ENCODE data around the gene VAV1. TPM values are rescaled to one million over a fixed set of nuclear protein-coding genes. Genes with fewer than 3 reads are reported as not detected.

The VAV1 gene
- total and polyA plus RNA-seq, 2 of the 13 experiments (the other 11 are each of a cell fraction or from before 2014, with no cell fraction given), result not detected

GRCh38 chr19:6735181-6735911 lies 37.2 kb upstream of the VAV1 start:
- POLR2A ChIA-PET, result interaction anchor here (1.3 to 5.4 kb wide), 3 partner anchors 12 to 40 kb away, joined by 4 to 278 read pairs (median 17); partner anchors contain the start of gene C3
- H3K27ac ChIP-seq (ENCODE audit: extremely low read length, insufficient read depth, low read length), result peak overlapping the region; percentile 89
- H3K9ac ChIP-seq (ENCODE audit: insufficient read depth, low read depth, low read length), result peak overlapping the region; percentile 90

GRCh38 chr19:6736169-6736916 lies 36.2 kb upstream of the VAV1 start:
- H3K4me1 ChIP-seq (ENCODE audit: insufficient read depth, low read length), result peaks cover 46% of the 10 kb centered on the region
- H3K9ac ChIP-seq (ENCODE audit: insufficient read depth, low read depth, low read length), result peak overlapping the region; percentile 90
- H3K27me3 ChIP-seq (ENCODE audit: control insufficient read depth in 1 of 2, insufficient read depth in 2 of 2, low read length in 2 of 2), result no peaks in the 10 kb centered on the region; a peak in 1 of 5 replicates
- peak; percentile 71 for FAIRE-seq
- ChIA-PET CTCF (ENCODE audit: low intra/inter-chr PET ratio, low total read pairs) (interaction anchor here (3.1 to 3.4 kb wide), 2 partner anchors 33 to 127 kb away, joined by 17 to 31 read pairs; no protein-coding TSS in a partner anchor), POLR2A (interaction anchor here (0.6 to 5.4 kb wide), 9 partner anchors 8 to 143 kb away, joined by 3 to 278 read pairs (median 4); partner anchors contain the start of gene C3)
- H3K36me3 ChIP-seq (replicated peaks in 1 of 2; ENCODE audit: control insufficient read depth in 1 of 2, insufficient read depth in 2 of 2, low read length in 2 of 2), result peaks cover 0 to 2% of the 10 kb centered on the region in 2 experiments; a peak in 2 of 5 replicates
- peak overlapping the region; percentile 81 to 90 (median 87) for H3K4me3 ChIP-seq (replicated peaks in 1 of 3; ENCODE audit: insufficient read depth in 1 of 3, low read depth in 2 of 3, low read length in 3 of 3)
- H2AFZ ChIP-seq (ENCODE audit: low read length), result no peak overlapping the region
- peaks cover 5% of the 10 kb centered on the region; the same call in 1 of the 2 replicates for H4K20me1 ChIP-seq (ENCODE audit: insufficient read depth, low read length)
- WGBS (ENCODE audit: low lambda C conversion rate), result 37% methylated on average over 15 of the region's 25 CpGs
- DNase-seq (ENCODE audit: low spot score), result peak; percentile 81
- intact Hi-C loops (cut with micrococcal nuclease; ENCODE audit: unreplicated experiment) (loop anchor here (2.0 to 10.0 kb wide), 2 partner anchors 16 to 1138 kb away; partner anchors contain the start of genes C3 and PRR36), in situ Hi-C loops (cut with HindIII; ENCODE audit: extremely low pct_ligation_motif_present, low pct_unique_long_range_greater_than_20kb) (loop anchor here (5.0 kb wide), 1 partner anchor 126 kb away; no protein-coding TSS in a partner anchor)
- no TSS peak for BruUV-seq (replicated peaks)
- peak overlapping the region; percentile 89 for H3K27ac ChIP-seq (ENCODE audit: extremely low read length, insufficient read depth, low read length)
- peak overlapping the region; percentile 87 for H3K4me2 ChIP-seq (ENCODE audit: low read depth, low read length)
- H3K79me2 ChIP-seq (ENCODE audit: insufficient read depth, low read length), result peaks cover 27% of the 10 kb centered on the region
- H3K9me3 ChIP-seq (ENCODE audit: low read length), result no peaks in the 10 kb centered on the region
- ATAC-seq, result peak; percentile 47
- TF ChIP-seq ZFYVE20 (CRISPR knock-in tag; IDR thresholded peaks at IDR 0.05; ENCODE audit: borderline replicate concordance, low read depth), result no peak
- TF ChIP-seq JUNB (CRISPR knock-in tag; IDR thresholded peaks at IDR 0.05; ENCODE audit: borderline replicate concordance), result no peak
- TF ChIP-seq ERF (CRISPR knock-in tag; IDR thresholded peaks at IDR 0.05), result peak; percentile 43; the same call in 1 of the 2 replicates
- TF ChIP-seq, protein P1, sequence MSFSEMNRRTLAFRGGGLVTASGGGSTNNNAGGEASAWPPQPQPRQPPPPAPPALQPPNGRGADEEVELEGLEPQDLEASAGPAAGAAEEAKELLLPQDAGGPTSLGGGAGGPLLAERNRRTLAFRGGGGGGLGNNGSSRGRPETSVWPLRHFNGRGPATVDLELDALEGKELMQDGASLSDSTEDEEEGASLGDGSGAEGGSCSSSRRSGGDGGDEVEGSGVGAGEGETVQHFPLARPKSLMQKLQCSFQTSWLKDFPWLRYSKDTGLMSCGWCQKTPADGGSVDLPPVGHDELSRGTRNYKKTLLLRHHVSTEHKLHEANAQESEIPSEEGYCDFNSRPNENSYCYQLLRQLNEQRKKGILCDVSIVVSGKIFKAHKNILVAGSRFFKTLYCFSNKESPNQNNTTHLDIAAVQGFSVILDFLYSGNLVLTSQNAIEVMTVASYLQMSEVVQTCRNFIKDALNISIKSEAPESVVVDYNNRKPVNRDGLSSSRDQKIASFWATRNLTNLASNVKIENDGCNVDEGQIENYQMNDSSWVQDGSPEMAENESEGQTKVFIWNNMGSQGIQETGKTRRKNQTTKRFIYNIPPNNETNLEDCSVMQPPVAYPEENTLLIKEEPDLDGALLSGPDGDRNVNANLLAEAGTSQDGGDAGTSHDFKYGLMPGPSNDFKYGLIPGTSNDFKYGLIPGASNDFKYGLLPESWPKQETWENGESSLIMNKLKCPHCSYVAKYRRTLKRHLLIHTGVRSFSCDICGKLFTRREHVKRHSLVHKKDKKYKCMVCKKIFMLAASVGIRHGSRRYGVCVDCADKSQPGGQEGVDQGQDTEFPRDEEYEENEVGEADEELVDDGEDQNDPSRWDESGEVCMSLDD (CRISPR knock-in tag; IDR thresholded peaks at IDR 0.05; ENCODE audit: borderline replicate concordance), result no peak; the same call in 1 of the 2 replicates
- TF ChIP-seq PLSCR1 (CRISPR knock-in tag; IDR thresholded peaks at IDR 0.05; ENCODE audit: borderline replicate concordance), result no peak

More at GRCh38 chr19:6735181-6735911, 37.2 kb upstream of the VAV1 start:
- Histone ChIP-seq H3K4me1 (ENCODE audit: insufficient read depth, low read length) (peaks cover 42% of the 10 kb centered on the region), H3K36me3 (replicated peaks in 1 of 2; ENCODE audit: control insufficient read depth in 1 of 2, insufficient read depth in 2 of 2, low read length in 2 of 2) (peaks cover 0 to 2% of the 10 kb centered on the region in 2 experiments; a peak in 2 of 5 replicates), H2AFZ (ENCODE audit: low read length) (no peak overlapping the region), H3K4me2 (ENCODE audit: low read depth, low read length) (peak overlapping the region; percentile 87), H3K4me3 (replicated peaks in 1 of 3; ENCODE audit: insufficient read depth in 1 of 3, low read depth in 2 of 3, low read length in 3 of 3) (peak overlapping the region in 2 of 3 experiments; percentile 81 to 90; a peak in 2 of 6 replicates), H3K27me3 (ENCODE audit: control insufficient read depth in 1 of 2, insufficient read depth in 2 of 2, low read length in 2 of 2) (no peaks in the 10 kb centered on the region; a peak in 1 of 5 replicates), H4K20me1 (ENCODE audit: insufficient read depth, low read length) (no peaks in the 10 kb centered on the region), H3K9me3 (ENCODE audit: low read length) (no peaks in the 10 kb centered on the region), H3K79me2 (ENCODE audit: insufficient read depth, low read length) (peaks cover 21% of the 10 kb centered on the region)
- WGBS (ENCODE audit: low lambda C conversion rate), result 88% methylated on average over 14 of the region's 15 CpGs
- DNase-seq (ENCODE audit: low spot score) (no peak), FAIRE-seq (no peak), ATAC-seq (no peak)
- BruUV-seq (replicated peaks), result no TSS peak
- in situ Hi-C loops (cut with HindIII; ENCODE audit: extremely low pct_ligation_motif_present, low pct_unique_long_range_greater_than_20kb) (loop anchor here (5.0 kb wide), 1 partner anchor 127 kb away; no protein-coding TSS in a partner anchor), intact Hi-C loops (cut with micrococcal nuclease; ENCODE audit: unreplicated experiment) (loop anchor here (10.0 kb wide), 1 partner anchor 1139 kb away; the partner anchor contains the start of gene PRR36)
- CTCF ChIA-PET (ENCODE audit: low intra/inter-chr PET ratio, low total read pairs), result no interaction called here
- TF ChIP-seq RFX1 (IDR thresholded peaks at IDR 0.05) (no peak), CC2D1A (CRISPR knock-in tag; IDR thresholded peaks at IDR 0.05) (no peak), KMT2B (CRISPR knock-in tag; IDR thresholded peaks at IDR 0.05) (no peak), ZNF556 (CRISPR knock-in tag; IDR thresholded peaks at IDR 0.05; ENCODE audit: borderline replicate concordance) (no peak)
